GM21515 (cell line): ENCODE data around the gene CHRNE.

Source experiments
- ATAC-seq: cut with Tn5 transposase; IDR thresholded peaks from one replicate; pipeline ENCODE4 v1.9.1; 2021; ENCODE audit not compliant: unreplicated experiment

Gene CHRNE

DNA sequence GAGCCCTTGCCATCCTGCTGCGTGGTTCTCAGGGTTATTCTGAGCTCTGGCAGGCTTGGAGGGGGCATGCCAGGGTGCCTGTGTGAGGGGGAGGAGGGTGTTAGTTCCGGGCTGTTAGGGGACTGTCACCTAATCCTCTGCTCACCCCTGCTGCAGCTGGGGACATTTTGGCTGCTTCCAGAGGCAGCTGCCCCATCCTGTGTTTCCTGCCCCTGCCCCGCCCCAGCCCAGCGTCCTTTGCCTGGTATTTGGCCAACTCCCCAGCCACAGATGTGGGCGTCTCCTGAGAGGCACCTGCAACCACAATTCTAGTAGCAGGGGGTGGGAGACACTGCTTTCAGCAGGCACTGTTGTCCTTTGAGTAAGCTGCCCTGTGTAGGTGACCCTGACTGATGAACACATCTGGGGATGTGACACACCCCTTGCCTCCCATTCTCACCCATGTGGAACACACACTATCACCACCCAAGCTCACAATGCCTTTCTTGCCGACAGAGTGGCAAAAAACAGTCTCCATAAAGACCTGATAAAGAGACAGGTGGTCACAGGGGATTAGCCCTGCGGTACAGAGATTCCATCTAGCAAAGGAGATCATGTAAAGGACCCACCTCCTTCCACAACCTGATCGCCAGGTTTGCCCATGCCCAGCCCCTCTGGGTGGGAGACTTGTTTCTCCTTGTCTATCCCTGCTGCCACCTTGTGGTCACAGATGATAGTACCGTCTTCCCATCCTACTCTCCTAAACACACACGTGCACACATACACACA lies at the start of gene CHRNE:
Gene CHRNE (minus strand): TSS at position 48 of the 768 bp plus-strand sequence. CDS start 35 bp downstream, at position 13.
- no peak for ATAC-seq

DNA sequence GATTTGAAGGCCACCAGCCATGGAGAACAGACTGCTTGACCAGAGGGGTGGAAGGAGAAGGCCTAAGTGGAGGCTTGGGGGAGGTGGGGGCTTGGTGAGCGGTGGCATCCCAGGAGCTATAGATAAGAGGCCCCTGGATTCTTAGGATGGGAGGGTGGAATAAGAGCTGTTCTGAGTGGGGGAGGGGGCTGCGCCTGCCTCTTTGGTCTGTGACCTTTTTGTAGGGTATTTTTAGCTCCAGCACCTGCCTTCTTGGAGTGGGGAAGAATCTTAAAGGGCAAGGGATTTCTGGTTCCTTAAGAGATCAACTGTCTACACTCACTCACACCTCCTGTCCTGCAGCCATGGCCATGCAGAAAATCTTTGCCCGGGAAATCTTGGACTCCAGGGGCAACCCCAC lies 48.6 kb upstream of the CHRNE start:
- no peak for ATAC-seq

DNA sequence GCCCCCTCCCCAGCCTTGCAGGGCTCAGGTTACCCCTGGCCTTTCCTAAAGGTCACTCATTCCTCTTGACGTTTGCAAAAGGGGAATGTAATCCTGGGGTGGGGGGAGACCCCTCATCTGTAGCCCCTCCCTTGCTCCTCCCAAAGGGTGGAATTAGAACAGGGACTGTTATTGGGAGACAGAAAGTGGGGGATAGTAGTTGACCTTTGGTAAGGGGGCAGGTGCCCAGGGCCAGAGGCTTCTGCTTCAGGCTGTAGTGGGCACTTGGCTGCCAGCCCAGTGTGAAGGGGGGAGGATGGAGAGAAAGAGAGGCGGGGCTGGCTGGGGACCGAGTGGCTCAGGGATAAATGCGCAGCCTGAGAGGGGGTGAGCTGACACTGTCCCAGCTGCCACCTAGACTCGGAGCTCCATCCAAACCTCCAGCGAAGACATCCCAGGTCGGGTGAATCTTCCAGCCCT lies 47.9 kb upstream of the CHRNE start, which contains the start of gene ENO3:
Gene ENO3 (plus strand): TSS at position 374 of the 459 bp plus-strand sequence. CDS start 711 bp downstream, outside the sequence.
- no peak for ATAC-seq

GRCh38 chr17:4950075-4950745 lies 47.3 kb upstream of the CHRNE start:
- ATAC-seq, result no peak

DNA sequence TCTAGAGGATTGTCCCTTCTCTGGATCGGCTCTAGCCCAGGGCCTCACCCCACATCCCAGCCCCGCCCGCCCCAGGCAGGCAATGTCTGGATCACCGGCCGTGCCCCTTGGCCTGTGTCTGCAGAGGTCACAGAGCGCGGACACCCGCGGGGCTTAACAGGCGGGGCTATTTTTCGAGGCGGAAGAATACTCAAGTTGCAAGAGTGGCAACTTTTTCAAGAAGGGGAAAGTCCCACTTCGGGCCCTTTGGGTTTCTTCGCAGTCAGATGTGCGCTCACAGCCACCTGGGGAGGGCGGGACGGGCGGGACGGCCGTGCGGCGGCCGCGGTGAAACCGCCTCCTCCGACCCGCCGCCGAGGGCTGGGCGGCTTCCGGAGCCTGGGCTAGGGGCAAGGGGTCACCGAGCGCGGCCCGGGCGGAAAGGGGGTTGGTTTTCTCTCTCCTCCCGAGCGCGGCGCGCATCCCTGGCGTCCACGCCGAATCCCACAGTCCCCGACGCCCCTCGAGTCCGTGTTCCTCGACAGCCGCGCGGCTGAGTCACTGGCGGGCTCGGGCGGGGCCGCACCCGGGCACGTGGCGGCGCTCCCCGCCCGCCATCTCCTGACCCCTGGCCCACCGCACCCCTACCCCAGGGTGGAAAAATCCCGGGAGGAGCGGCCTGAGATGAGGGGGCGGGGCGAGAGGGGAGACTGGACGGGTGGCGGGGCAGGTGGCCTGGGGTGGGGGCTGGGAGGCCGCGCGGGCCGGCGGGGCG lies 46.6 kb upstream of the CHRNE start:
- ATAC-seq, result peak; percentile 29

DNA sequence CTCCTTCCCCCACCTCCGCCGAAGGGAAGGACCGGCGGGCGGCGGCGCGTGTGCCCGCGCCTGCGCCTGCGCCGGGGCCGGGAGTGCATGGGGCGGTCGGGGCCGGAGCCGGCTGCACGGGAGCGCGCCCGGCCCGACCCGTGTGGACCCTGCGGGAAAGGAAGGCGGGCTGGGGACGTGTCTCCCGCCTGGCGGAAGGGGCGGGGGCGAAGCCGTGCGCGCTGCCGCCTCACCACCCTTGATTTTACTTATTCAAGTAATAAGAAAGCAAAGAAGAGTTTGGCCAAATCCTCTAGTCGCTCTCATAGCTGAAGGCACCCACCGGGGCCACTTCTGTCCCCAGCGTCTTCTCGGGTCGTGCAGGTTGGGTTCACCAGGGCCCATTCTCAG lies 46.0 kb upstream of the CHRNE start:
- ATAC-seq, result peak; percentile 28

- ATAC-seq, result no peak
Observed at GRCh38 chr17:4948166-4948930, 45.5 kb upstream of the CHRNE start, which contains the start of gene PFN1. Gene PFN1 (minus strand): TSS chr17:4948530. CDS start chr17:4948394, 136 bp downstream.

- no peak for ATAC-seq
Observed at GRCh38 chr17:4947411-4948165, 44.7 kb upstream of the CHRNE start.

GRCh38 chr17:4947010-4947410 lies 44.1 kb upstream of the CHRNE start:
- no peak for ATAC-seq

- ATAC-seq, result no peak
Observed at GRCh38 chr17:4946312-4946976, 43.5 kb upstream of the CHRNE start.

DNA sequence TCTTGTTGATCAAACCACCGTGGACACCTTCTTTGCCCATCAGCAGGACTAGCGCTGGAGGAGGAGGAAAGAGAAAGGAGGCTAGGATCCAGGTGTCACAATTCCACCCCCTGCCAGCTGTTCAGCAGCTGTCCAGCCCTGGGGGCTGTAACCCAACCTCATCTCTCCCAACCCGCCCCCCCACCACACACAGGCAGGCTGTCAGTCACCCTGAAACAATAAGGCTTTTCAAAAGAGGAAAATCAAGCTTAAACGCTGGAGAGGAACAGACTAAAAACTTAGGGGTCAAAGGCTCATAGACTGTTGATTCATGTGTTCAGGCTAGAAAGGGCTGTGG lies 43.0 kb upstream of the CHRNE start:
- no peak for ATAC-seq

DNA sequence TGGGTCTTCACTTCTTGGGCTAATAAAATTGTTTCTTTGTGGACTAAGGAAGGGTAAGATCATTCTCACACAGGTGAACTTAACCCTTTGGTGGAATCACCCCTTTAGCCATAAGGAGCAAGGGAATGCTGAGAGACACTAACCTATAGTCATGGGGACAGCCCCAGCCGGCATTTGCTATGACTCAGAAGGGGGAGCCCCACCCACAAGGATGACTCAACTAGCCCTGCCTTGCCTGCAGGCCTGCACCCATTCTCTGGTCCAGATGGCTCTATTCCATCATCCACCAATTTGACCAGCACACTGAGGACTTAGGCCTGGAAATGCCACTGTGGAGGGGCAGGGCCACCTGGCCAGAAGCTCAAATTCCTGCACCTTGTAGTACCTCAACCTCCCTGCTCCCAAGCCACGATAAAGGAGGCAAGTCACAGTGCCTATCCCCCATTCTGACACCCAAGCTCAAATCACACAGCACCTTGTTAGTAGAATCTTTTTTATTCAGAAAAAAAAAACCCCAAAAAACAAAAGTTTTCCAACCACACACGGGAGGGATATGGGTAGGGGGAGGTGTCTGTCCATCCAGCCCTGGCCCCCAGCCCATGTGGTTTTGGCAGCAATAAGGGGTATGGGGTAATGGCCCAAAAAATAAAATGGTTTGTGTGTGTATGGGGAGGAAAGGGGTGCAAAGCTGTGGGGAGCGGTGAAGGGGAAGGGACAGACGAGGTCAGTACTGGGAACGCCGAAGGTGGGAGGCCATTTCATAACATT lies 42.5 kb upstream of the CHRNE start:
- ATAC-seq, result no peak

- no peak for ATAC-seq
Observed at GRCh38 chr17:4944554-4945175, 41.8 kb upstream of the CHRNE start.

- ATAC-seq, result no peak
Observed at GRCh38 chr17:4944163-4944553, 41.3 kb upstream of the CHRNE start.

GRCh38 chr17:4942760-4943508 lies 40.0 kb upstream of the CHRNE start:
- ATAC-seq, result no peak

DNA sequence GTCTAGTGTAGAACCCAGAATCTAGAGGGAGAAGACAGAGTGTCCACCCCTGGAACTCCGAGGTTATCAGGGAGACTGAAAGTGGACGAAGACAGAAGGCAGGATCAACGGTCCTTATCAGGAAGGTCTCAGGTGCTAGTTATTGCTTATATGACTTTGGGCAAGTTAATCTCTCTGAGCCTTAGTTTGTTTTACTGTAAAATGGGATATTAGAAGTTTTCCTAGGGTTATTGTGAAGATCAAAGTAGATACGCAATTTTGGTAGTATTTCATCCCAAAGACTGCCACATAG lies 38.4 kb upstream of the CHRNE start:
- no peak for ATAC-seq

GRCh38 chr17:4940555-4941318 lies 37.8 kb upstream of the CHRNE start:
- no peak for ATAC-seq
